Esophagus muscularis mucosa (tissue), 4 donors: ENCODE data around the gene GALNS. TPM values are rescaled to one million over a fixed set of nuclear protein-coding genes. Genes with fewer than 3 reads are reported as not detected.
"Not testable (repeated sequence)": the region's sequence is repeated elsewhere in the genome, so short reads cannot be mapped to it uniquely, and the experiment has no call there.

ENCODE experiments used
- DNase-seq: peaks from one replicate; pipeline ENCODE4 v3.0.0-alpha.2; 2017; ENCODE audit errors: extremely low spot score
- H3K27ac ChIP-seq, 4 donors: fragments of 200-600 bp; sonication (generic); replicated peaks in 1 of 4; 1 replicate in 3 of 4; 2 replicates in 1 of 4; pipeline ENCODE4 v1.5.1; 2016 to 2019; ENCODE audit warnings: mild to moderate bottlenecking in 1 of 4
- H3K27me3 ChIP-seq, 4 donors: fragments of 200-600 bp; sonication (generic); one replicate each; pipeline versions ENCODE4 v1.5.1 to v1.6.0; 2016 to 2019
- H3K36me3 ChIP-seq, 4 donors: fragments of 200-600 bp; sonication (generic); one replicate each; pipeline ENCODE4 v1.5.1; 2016 to 2019
- H3K4me1 ChIP-seq, 4 donors: fragments of 200-600 bp; sonication (generic); one replicate each; pipeline ENCODE4 v1.5.1; 2016 to 2019
- H3K4me3 ChIP-seq, 4 donors: fragments of 200-600 bp; sonication (generic); 1 replicate in 2 of 4; 2 replicates in 2 of 4; pipeline ENCODE4 v1.5.1; 2016 to 2019; ENCODE audit warnings: mild to moderate bottlenecking in 4 of 4, moderate library complexity in 1 of 4
- H3K9me3 ChIP-seq, 4 donors: fragments of 200-600 bp; sonication (generic); 1 replicate in 3 of 4; 2 replicates in 1 of 4; pipeline ENCODE4 v1.5.1; 2016 to 2019
- CTCF ChIP-seq, 3 experiments: fragments of 200-600 bp in 2 of 3; fragments of 450-650 bp in 1 of 3; sonication (generic) in 2 of 3; IDR thresholded peaks; one replicate each; pipeline ENCODE4 v1.5.1; 2017 to 2019; ENCODE audit warnings: antibody characterized with exemption in 3 of 3, mild to moderate bottlenecking in 2 of 3, moderate library complexity in 1 of 3
- EP300 ChIP-seq: sonication (generic); formaldehyde crosslinking; IDR thresholded peaks from one replicate; pipeline ENCODE4 v1.6.1; 2017; ENCODE audit warnings: antibody characterized with exemption
- POLR2A ChIP-seq: fragments of 450-650 bp; IDR thresholded peaks from one replicate; pipeline ENCODE4 v1.6.1; 2017; ENCODE audit warnings: antibody characterized with exemption, moderate library complexity, mild to moderate bottlenecking, low read depth
- POLR2AphosphoS5 ChIP-seq, 2 donors: sonication (generic); formaldehyde crosslinking; IDR thresholded peaks; one replicate each; pipeline ENCODE4 v1.6.1; 2017; ENCODE audit warnings: antibody characterized with exemption in 2 of 2
- WGBS: methylation state at CpG from one replicate; pipeline ENCODE4 v1.1.5; 2018; 5-methylcytosine and 5-hydroxymethylcytosine counted together
- intact Hi-C: fragments of 100-400 bp; cut with DNase I; formaldehyde crosslinking; loops from one replicate; pipeline ENCODE4 v1.15.1; 2023
- total RNA-seq, 4 donors: library from RNA; depleted of rRNA; stranded (reverse); fragments of >200 nt; gene quantifications; one replicate each; pipeline versions ENCODE4 v1.1.0 to v1.2.1, GENCODE V29; 2016

The GALNS gene
- total RNA-seq, 4 donors from 2014 or later, result 9.5 to 19.1 (median 11.0) TPM

GRCh38 chr16:88789594-88789993 lies 67.2 kb downstream of the GALNS start:
- H3K27ac ChIP-seq, result no peak overlapping the region
- no peaks in the 10 kb centered on the region for H3K36me3 ChIP-seq
- 68% methylated on average over 6 of the region's 7 CpGs for WGBS
- peaks cover 0 to 35% (median 3%) of the 10 kb centered on the region in 4 donors for H3K27me3 ChIP-seq
- H3K4me3 ChIP-seq, result no peak overlapping the region
- no peaks in the 10 kb centered on the region for H3K9me3 ChIP-seq
- intact Hi-C loops, result no loop called here
- TF ChIP-seq EP300, result no peak
- no peak for TF ChIP-seq POLR2A
- TF ChIP-seq POLR2AphosphoS5 (IDR thresholded peaks at IDR 0.05), result no peak
- TF ChIP-seq CTCF (IDR thresholded peaks at IDR 0.05), result no peak
- peaks cover 6 to 22% (median 14%) of the 10 kb centered on the region in 4 donors for H3K4me1 ChIP-seq
- no peak for DNase-seq

GRCh38 chr16:88788749-88789148 lies 68.0 kb downstream of the GALNS start:
- H3K36me3 ChIP-seq, H3K4me3 ChIP-seq, intact Hi-C loops, H3K27ac ChIP-seq, H3K9me3 ChIP-seq, DNase-seq: not testable (repeated sequence)
- Histone ChIP-seq H3K27me3 (peaks cover 0 to 32% (median 3%) of the 10 kb centered on the region in 4 donors), H3K4me1 (peaks cover 10 to 30% (median 19%) of the 10 kb centered on the region in 4 donors)
- 97% methylated on average over 8 of the region's 8 CpGs for WGBS

- H3K9me3 ChIP-seq, result no peaks in the 10 kb centered on the region
- H3K27ac ChIP-seq, result no peak overlapping the region
- H3K4me1 ChIP-seq, result peaks cover 16 to 40% (median 29%) of the 10 kb centered on the region in 4 donors
- 95% methylated on average over 10 of the region's 11 CpGs for WGBS
- H3K4me3 ChIP-seq, result no peak overlapping the region
- intact Hi-C loops, result no loop called here
- peaks cover 0 to 22% (median 0%) of the 10 kb centered on the region in 4 donors for H3K27me3 ChIP-seq
- TF ChIP-seq CTCF (IDR thresholded peaks at IDR 0.05), result no peak
- no peak for TF ChIP-seq EP300
- TF ChIP-seq POLR2A, result no peak
- no peak for TF ChIP-seq POLR2AphosphoS5 (IDR thresholded peaks at IDR 0.05)
- DNase-seq, result no peak
- H3K36me3 ChIP-seq, result no peaks in the 10 kb centered on the region
Measured at GRCh38 chr16:88787579-88788314, 69.0 kb downstream of the GALNS start.

- Histone ChIP-seq H3K27ac (peak within 1 kb of the TSS; percentile 87 to 99 (median 98)), H3K9me3 (no peaks in the 10 kb centered on the region), H3K27me3 (no peaks in the 10 kb centered on the region), H3K4me3 (peak within 1 kb of the TSS; percentile 75 to 90 (median 86)), H3K36me3 (no peaks in the 10 kb centered on the region), H3K4me1 (peaks cover 38 to 58% (median 47%) of the 10 kb centered on the region in 4 donors)
- WGBS, result 13% methylated on average over 35 of the region's 110 CpGs
- intact Hi-C loops, result loop anchor here (2.0 kb wide), 1 partner anchor 43 kb away; no protein-coding TSS in a partner anchor
- no peak for DNase-seq
- TF ChIP-seq POLR2A (peak; percentile 33), POLR2AphosphoS5 (IDR thresholded peaks at IDR 0.05) (peak; percentile 41 to 88), CTCF (IDR thresholded peaks at IDR 0.05) (peak; percentile 93 to 98 (median 96)), EP300 (no peak)
Measured at GRCh38 chr16:88785106-88785924, 71.4 kb downstream of the GALNS start, which contains the start of gene PIEZO1. PIEZO1 (minus strand) TSS chr16:88785220; CDS start chr16:88784964, 256 bp downstream.

GRCh38 chr16:88784856-88785105 lies 72.0 kb downstream of the GALNS start:
- Histone ChIP-seq H3K27ac (peak overlapping the region; percentile 87 to 99 (median 98)), H3K36me3 (no peaks in the 10 kb centered on the region), H3K4me1 (peaks cover 39 to 60% (median 51%) of the 10 kb centered on the region in 4 donors), H3K27me3 (no peaks in the 10 kb centered on the region), H3K9me3 (no peaks in the 10 kb centered on the region), H3K4me3 (peak overlapping the region; percentile 75 to 90 (median 86))
- intact Hi-C loops, result loop anchor here (2.0 kb wide), 1 partner anchor 42 kb away; no protein-coding TSS in a partner anchor
- TF ChIP-seq EP300, result no peak
- TF ChIP-seq POLR2AphosphoS5 (IDR thresholded peaks at IDR 0.05), result no peak
- no peak for TF ChIP-seq POLR2A
- no peak for TF ChIP-seq CTCF (IDR thresholded peaks at IDR 0.05)
- no peak for DNase-seq
- no CpG with 5 or more reads among the region's 32 CpGs for WGBS
